LNCAP (cell line): ENCODE measurements around the gene FOXP1.

ENCODE experiments used
- CTCF ChIP-seq: fragments of 450-650 bp; IDR thresholded peaks from 2 replicates; pipeline ENCODE4 v1.5.1; 2017; ENCODE audit warnings: mild to moderate bottlenecking

Gene FOXP1

GRCh38 chr3:71029770-71030169 lies 553.8 kb downstream of the FOXP1 start:
- no peak for TF ChIP-seq CTCF

- TF ChIP-seq CTCF: no peak
These were observed 554.7 kb downstream of the FOXP1 start for GRCh38 chr3:71028802-71029201.

GRCh38 chr3:71028184-71028583 lies 555.3 kb downstream of the FOXP1 start:
- TF ChIP-seq CTCF: no peak

GRCh38 chr3:71026634-71027578 lies 556.6 kb downstream of the FOXP1 start:
- TF ChIP-seq CTCF: no peak

GRCh38 chr3:71025516-71025915 lies 558.0 kb downstream of the FOXP1 start:
- no peak for TF ChIP-seq CTCF

- TF ChIP-seq CTCF: no peak
These were observed 558.5 kb downstream of the FOXP1 start for GRCh38 chr3:71025010-71025409.

- no peak; the same call in 1 of the 2 replicates for TF ChIP-seq CTCF
These were observed 560.8 kb downstream of the FOXP1 start for GRCh38 chr3:71022551-71023335.
